ENCODE data around the gene GRK6.

GRK6 gene

GRCh38 chr5:177405312-177405711 lies 21.2 kb upstream of the GRK6 start:
- Histone ChIP-seq H3K27me3 (peaks cover 39% of the 10 kb centered on the region), H3K4me1 (ENCODE audit: control insufficient read depth in 1 of 2, insufficient read depth in 1 of 2, low read depth in 1 of 2, low read length in 1 of 2) (peaks cover 55 to 61% of the 10 kb centered on the region in 2 experiments), H3K4me3 (ENCODE audit: low read depth in 1 of 2, low read length in 1 of 2) (peak overlapping the region; percentile 52 to 80), H3K27ac (peak overlapping the region; percentile 93), H3K36me3 (no peaks in the 10 kb centered on the region), H3K9me3 (no peaks in the 10 kb centered on the region)
- TF ChIP-seq, protein P1, sequence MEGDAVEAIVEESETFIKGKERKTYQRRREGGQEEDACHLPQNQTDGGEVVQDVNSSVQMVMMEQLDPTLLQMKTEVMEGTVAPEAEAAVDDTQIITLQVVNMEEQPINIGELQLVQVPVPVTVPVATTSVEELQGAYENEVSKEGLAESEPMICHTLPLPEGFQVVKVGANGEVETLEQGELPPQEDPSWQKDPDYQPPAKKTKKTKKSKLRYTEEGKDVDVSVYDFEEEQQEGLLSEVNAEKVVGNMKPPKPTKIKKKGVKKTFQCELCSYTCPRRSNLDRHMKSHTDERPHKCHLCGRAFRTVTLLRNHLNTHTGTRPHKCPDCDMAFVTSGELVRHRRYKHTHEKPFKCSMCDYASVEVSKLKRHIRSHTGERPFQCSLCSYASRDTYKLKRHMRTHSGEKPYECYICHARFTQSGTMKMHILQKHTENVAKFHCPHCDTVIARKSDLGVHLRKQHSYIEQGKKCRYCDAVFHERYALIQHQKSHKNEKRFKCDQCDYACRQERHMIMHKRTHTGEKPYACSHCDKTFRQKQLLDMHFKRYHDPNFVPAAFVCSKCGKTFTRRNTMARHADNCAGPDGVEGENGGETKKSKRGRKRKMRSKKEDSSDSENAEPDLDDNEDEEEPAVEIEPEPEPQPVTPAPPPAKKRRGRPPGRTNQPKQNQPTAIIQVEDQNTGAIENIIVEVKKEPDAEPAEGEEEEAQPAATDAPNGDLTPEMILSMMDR (IDR thresholded peaks at IDR 0.05), result no peak

GRCh38 chr5:177405805-177406204 lies 20.7 kb upstream of the GRK6 start:
- Histone ChIP-seq H3K36me3 (no peaks in the 10 kb centered on the region), H3K4me3 (ENCODE audit: low read depth in 1 of 2, low read length in 1 of 2) (peak overlapping the region; percentile 52 to 80), H3K27ac (peak overlapping the region; percentile 93), H3K4me1 (ENCODE audit: control insufficient read depth in 1 of 2, insufficient read depth in 1 of 2, low read depth in 1 of 2, low read length in 1 of 2) (peaks cover 60 to 66% of the 10 kb centered on the region in 2 experiments), H3K9me3 (no peaks in the 10 kb centered on the region), H3K27me3 (peaks cover 34% of the 10 kb centered on the region)
- TF ChIP-seq, protein P1 (IDR thresholded peaks at IDR 0.05), result peak; percentile 93

GRCh38 chr5:177409043-177409801 lies 17.3 kb upstream of the GRK6 start, which contains the start of gene F12:
Gene F12 (minus strand): TSS chr5:177409564. CDS start chr5:177409527, 37 bp downstream.
- Histone ChIP-seq H3K27ac (no peak within 1 kb of the TSS), H3K36me3 (no peaks in the 10 kb centered on the region), H3K27me3 (no peaks in the 10 kb centered on the region), H3K9me3 (no peaks in the 10 kb centered on the region), H3K4me3 (ENCODE audit: low read depth in 1 of 2, low read length in 1 of 2) (no peak within 1 kb of the TSS), H3K4me1 (ENCODE audit: control insufficient read depth in 1 of 2, insufficient read depth in 1 of 2, low read depth in 1 of 2, low read length in 1 of 2) (peaks cover 47 to 56% of the 10 kb centered on the region in 2 experiments)
- TF ChIP-seq, protein P1 (IDR thresholded peaks at IDR 0.05), result no peak

- no peaks in the 10 kb centered on the region for H3K9me3 ChIP-seq
- TF ChIP-seq, protein P1 (IDR thresholded peaks at IDR 0.05), result no peak
- H3K27ac ChIP-seq, result no peak overlapping the region
- H3K4me3 ChIP-seq (ENCODE audit: low read depth in 1 of 2, low read length in 1 of 2), result no peak overlapping the region
- no peaks in the 10 kb centered on the region for H3K27me3 ChIP-seq
- H3K4me1 ChIP-seq (ENCODE audit: control insufficient read depth in 1 of 2, insufficient read depth in 1 of 2, low read depth in 1 of 2, low read length in 1 of 2), result peaks cover 41 to 51% of the 10 kb centered on the region in 2 experiments
- H3K36me3 ChIP-seq, result no peaks in the 10 kb centered on the region
Observed at GRCh38 chr5:177410575-177410974, 15.9 kb upstream of the GRK6 start.

- Histone ChIP-seq H3K4me1 (ENCODE audit: control insufficient read depth in 1 of 2, insufficient read depth in 1 of 2, low read depth in 1 of 2, low read length in 1 of 2) (peaks cover 48 to 59% of the 10 kb centered on the region in 2 experiments), H3K27me3 (no peaks in the 10 kb centered on the region), H3K27ac (peak overlapping the region; percentile 46), H3K9me3 (no peaks in the 10 kb centered on the region), H3K36me3 (no peaks in the 10 kb centered on the region), H3K4me3 (ENCODE audit: low read depth in 1 of 2, low read length in 1 of 2) (no peak overlapping the region)
- TF ChIP-seq, protein P1 (IDR thresholded peaks at IDR 0.05), result no peak
Observed at GRCh38 chr5:177412603-177413233, 13.8 kb upstream of the GRK6 start.

Measured in neutrophil (primary cell).